Neural cell (in vitro differentiated cells): ENCODE results near the gene DEPDC5. TPM values are rescaled to one million over a fixed set of nuclear protein-coding genes. Genes with fewer than 3 reads are reported as not detected.

Experiments
- H2AFZ ChIP-seq: fragments of 200-600, 300-800 bp; sonication (generic), shearing (Covaris generic); 2 replicates; pipeline ENCODE4 v1.6.0; 2014; ENCODE audit warnings: low read depth, mild to moderate bottlenecking, antibody characterized with exemption, low read length, moderate library complexity
- H3F3A ChIP-seq: fragments of 200-600 bp; shearing (Covaris generic); 2 replicates; pipeline ENCODE4 v1.6.1; 2016; ENCODE audit warnings: mild to moderate bottlenecking, moderate library complexity, mixed read lengths, antibody characterized with exemption, low read length; ENCODE audit not compliant: insufficient read depth, poor library complexity, severe bottlenecking
- H3K27ac ChIP-seq: fragments of 200-600, 300-800 bp; sonication (generic), shearing (Covaris generic); 2 replicates; pipeline ENCODE4 v1.5.1; 2014; ENCODE audit warnings: mild to moderate bottlenecking, low read length, moderate library complexity
- H3K27me3 ChIP-seq: fragments of 300-800, 200-600 bp; sonication (generic), shearing (Covaris generic); 2 replicates; pipeline ENCODE4 v1.6.0; 2014; ENCODE audit warnings: mild to moderate bottlenecking, low read depth, low read length, moderate library complexity; ENCODE audit not compliant: insufficient read depth
- H3K36me3 ChIP-seq: fragments of 300-800, 200-600 bp; sonication (generic), shearing (Covaris generic); 2 replicates; pipeline ENCODE4 v1.5.1; 2014; ENCODE audit warnings: mild to moderate bottlenecking, antibody characterized with exemption, low read length, moderate library complexity; ENCODE audit not compliant: insufficient read depth
- H3K4me2 ChIP-seq: fragments of 300-800, 200-600 bp; sonication (generic), shearing (Covaris generic); 2 replicates; pipeline ENCODE4 v1.6.0; 2014; ENCODE audit warnings: mild to moderate bottlenecking, low read length
- H3K4me3 ChIP-seq: fragments of 300-800, 200-600 bp; sonication (generic), shearing (Covaris generic); 2 replicates; pipeline ENCODE4 v1.5.1; 2014; ENCODE audit warnings: mild to moderate bottlenecking, low read length, moderate library complexity
- H3K79me2 ChIP-seq: fragments of 200-600 bp; shearing (Covaris generic); replicated peaks from 2 replicates; pipeline ENCODE4 v1.6.0; 2014; ENCODE audit warnings: mild to moderate bottlenecking, low read length, moderate library complexity; ENCODE audit not compliant: insufficient read depth
- H3K9ac ChIP-seq: fragments of 300-800, 200-600 bp; sonication (generic), shearing (Covaris generic); 2 replicates; pipeline ENCODE4 v1.6.1; 2016; ENCODE audit warnings: mild to moderate bottlenecking, low read length, mixed read lengths
- H3K9me2 ChIP-seq: fragments of 200-600 bp; shearing (Covaris generic); 2 replicates; pipeline ENCODE4 v1.6.1; 2016; ENCODE audit warnings: mild to moderate bottlenecking, low read length, mixed read lengths; ENCODE audit not compliant: insufficient read depth
- H3K9me3 ChIP-seq: fragments of 200-600, 300-800 bp; sonication (generic), shearing (Covaris generic); 2 replicates; pipeline ENCODE4 v1.6.1; 2016; ENCODE audit warnings: mild to moderate bottlenecking, mixed run types, low read length, moderate library complexity, mixed read lengths
- H4K20me1 ChIP-seq: fragments of 200-600 bp; shearing (Covaris generic); 2 replicates; pipeline ENCODE4 v1.6.1; 2016; ENCODE audit warnings: mild to moderate bottlenecking, mixed run types; ENCODE audit not compliant: insufficient read depth
- CTCF ChIP-seq: fragments of 450-650 bp; IDR thresholded peaks from 2 replicates; pipeline ENCODE4 v1.5.1; 2014; ENCODE audit warnings: antibody characterized with exemption, mild to moderate bottlenecking, moderate library complexity; ENCODE audit not compliant: poor library complexity, severe bottlenecking
- EP300 ChIP-seq: fragments of 450-650 bp; conservative IDR thresholded peaks from 2 replicates; pipeline ENCODE4 v1.6.1; 2014; ENCODE audit warnings: antibody characterized with exemption, mild to moderate bottlenecking, moderate library complexity; ENCODE audit not compliant: poor library complexity, severe bottlenecking
- EZH2 ChIP-seq: fragments of 200-600, 300-800 bp; shearing (Covaris generic), sonication (generic); IDR thresholded peaks from 2 replicates; pipeline ENCODE4 v1.6.1; 2014; ENCODE audit warnings: antibody characterized with exemption, low read length, borderline replicate concordance, mild to moderate bottlenecking; ENCODE audit not compliant: insufficient read depth, poor library complexity, severe bottlenecking
- MXI1 ChIP-seq: fragments of 450-650 bp; conservative IDR thresholded peaks from 2 replicates; pipeline ENCODE4 v1.6.1; 2014; ENCODE audit warnings: antibody characterized with exemption, mild to moderate bottlenecking; ENCODE audit not compliant: poor library complexity, severe bottlenecking
- RAD21 ChIP-seq: fragments of 450-650 bp; conservative IDR thresholded peaks from 2 replicates; pipeline ENCODE4 v1.6.1; 2014; ENCODE audit warnings: antibody characterized with exemption, mild to moderate bottlenecking, moderate library complexity
- REST ChIP-seq: IDR thresholded peaks from 2 replicates; pipeline ENCODE4 v1.6.1; 2012; ENCODE audit warnings: borderline replicate concordance
- SMC3 ChIP-seq: fragments of 450-650 bp; conservative IDR thresholded peaks from 2 replicates; pipeline ENCODE4 v1.6.1; 2014; ENCODE audit warnings: antibody characterized with exemption, mild to moderate bottlenecking, moderate library complexity; ENCODE audit not compliant: poor library complexity
- TAF1 ChIP-seq: IDR thresholded peaks from 2 replicates; pipeline ENCODE4 v1.6.1; 2012; ENCODE audit warnings: low read depth
- polyA plus RNA-seq: library from polyadenylated mRNA; depleted of rRNA; stranded (reverse); fragments of >200 nt; gene quantifications from 2 replicates; pipeline ENCODE4 v1.2.3, GENCODE V29; 2014

Gene DEPDC5
- polyA plus RNA-seq, 1 donor from 2014 or later = 11.3 TPM

GRCh38 chr22:31951194-31952093, 197.6 kb downstream of the DEPDC5 start:
- H3K9ac ChIP-seq = peak overlapping the region; percentile 9
- no peaks in the 10 kb centered on the region for H3K36me3 ChIP-seq
- no peaks in the 10 kb centered on the region for H3F3A ChIP-seq
- H3K27me3 ChIP-seq = no peaks in the 10 kb centered on the region
- H3K9me3 ChIP-seq = no peaks in the 10 kb centered on the region
- peaks cover 91% of the 10 kb centered on the region for H3K79me2 ChIP-seq
- no peak overlapping the region for H3K27ac ChIP-seq
- no peaks in the 10 kb centered on the region for H3K9me2 ChIP-seq
- H4K20me1 ChIP-seq = peaks cover 45% of the 10 kb centered on the region
- H2AFZ ChIP-seq = no peak overlapping the region
- no peak overlapping the region for H3K4me2 ChIP-seq
- TF ChIP-seq REST (no peak), TAF1 (no peak), CTCF (no peak), EP300 (no peak), MXI1 (no peak), SMC3 (no peak)
- peak overlapping the region; percentile 31 for H3K4me3 ChIP-seq

GRCh38 chr22:31952094-31952401, 198.2 kb downstream of the DEPDC5 start:
- no peaks in the 10 kb centered on the region for H3K9me2 ChIP-seq
- H3K36me3 ChIP-seq = peaks cover 3% of the 10 kb centered on the region
- H3K4me2 ChIP-seq = no peak overlapping the region
- no peak overlapping the region for H3K9ac ChIP-seq
- H3K79me2 ChIP-seq = peaks cover 85% of the 10 kb centered on the region
- no peaks in the 10 kb centered on the region for H3K9me3 ChIP-seq
- H2AFZ ChIP-seq = no peak overlapping the region
- peak overlapping the region; percentile 31 for H3K4me3 ChIP-seq
- no peak overlapping the region for H3K27ac ChIP-seq
- peaks cover 42% of the 10 kb centered on the region for H4K20me1 ChIP-seq
- TF ChIP-seq CTCF (peak; percentile 47), SMC3 (peak; percentile 55), EZH2 (no peak), REST (no peak), RAD21 (peak; percentile 44)
- H3F3A ChIP-seq = no peaks in the 10 kb centered on the region
- no peaks in the 10 kb centered on the region for H3K27me3 ChIP-seq
